ENCODE data around the gene PTGIR.

Gene PTGIR

DNA sequence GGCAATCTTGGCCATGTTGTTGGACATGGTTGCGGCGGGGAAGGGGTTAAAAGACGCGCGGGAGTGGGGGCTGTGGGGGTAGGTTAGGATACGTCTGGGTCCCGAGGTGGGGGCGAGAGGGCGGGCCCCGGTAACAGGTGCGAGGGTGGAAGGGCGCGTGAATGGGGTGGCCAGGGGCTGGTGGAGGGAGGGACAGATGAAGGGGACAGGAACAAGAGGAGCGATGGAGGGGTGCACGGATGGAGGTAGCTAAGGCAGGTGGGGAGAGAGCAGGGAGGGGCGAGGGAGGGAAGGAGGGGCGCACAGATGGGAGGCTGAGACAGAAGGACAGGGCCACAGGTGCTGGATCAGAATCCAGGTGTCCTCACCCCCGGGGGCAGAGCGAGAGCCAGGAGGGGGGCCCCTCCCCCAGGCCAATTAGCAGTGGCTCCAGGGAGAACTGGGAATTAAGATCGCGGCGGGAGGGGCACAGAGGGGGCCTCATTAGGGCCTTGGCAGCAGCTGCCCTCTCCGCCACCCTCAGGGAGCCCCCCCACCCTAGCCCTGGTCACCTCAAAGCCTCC lies 9.8 kb upstream of the PTGIR start:
- DNase-seq: no peak
- in situ Hi-C loops (cut with HindIII; ENCODE audit: low pct_ligation_motif_present, low sequenced_read_pairs): no loop called here
- peaks cover 7% of the 10 kb centered on the region for H3K27me3 ChIP-seq (replicated peaks)
- no peaks in the 10 kb centered on the region for H3K36me3 ChIP-seq (replicated peaks)
- H3K27ac ChIP-seq: no peak overlapping the region
- peak overlapping the region; percentile 20 for H3K4me3 ChIP-seq (ENCODE audit: low read depth, low read length)
- TF ChIP-seq CTCF (IDR thresholded peaks at IDR 0.05; ENCODE audit: low read depth, low read length, missing control alignments): no peak

DNA sequence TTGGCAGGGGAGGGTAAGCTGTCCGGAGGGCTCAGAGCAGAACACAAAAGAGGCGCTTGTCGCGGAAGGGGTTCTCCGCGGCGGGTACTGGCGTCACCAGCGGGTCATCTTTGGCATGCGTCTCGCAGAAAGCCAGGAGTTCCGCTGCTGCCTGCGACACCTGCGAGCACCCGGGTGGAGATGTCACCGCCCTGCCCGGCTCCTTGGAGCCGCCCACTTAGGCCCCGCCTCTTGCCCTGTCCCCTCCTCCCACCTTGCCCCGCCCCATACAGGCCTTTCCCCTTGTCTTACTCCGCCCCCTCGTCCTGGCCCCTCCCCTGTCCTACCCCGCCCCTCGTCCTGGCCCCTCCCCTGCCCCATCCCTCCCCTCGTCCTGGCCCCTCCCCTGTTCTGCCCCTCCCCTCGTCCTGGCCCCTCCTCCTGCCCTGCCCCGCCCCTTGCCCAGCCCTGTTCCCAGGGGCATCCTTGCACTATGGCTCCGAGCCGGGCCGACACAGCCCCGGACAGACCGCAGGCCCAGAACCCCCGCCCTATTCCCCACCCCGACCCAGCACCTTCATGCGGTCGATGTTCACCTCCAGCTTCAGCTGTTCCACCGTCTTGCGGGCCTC lies 9.3 kb upstream of the PTGIR start:
- no peak for TF ChIP-seq CTCF (IDR thresholded peaks at IDR 0.05; ENCODE audit: low read depth, low read length, missing control alignments)
- Histone ChIP-seq H3K4me3 (ENCODE audit: low read depth, low read length) (peak overlapping the region; percentile 43), H3K27ac (no peak overlapping the region), H3K27me3 (replicated peaks) (peaks cover 7% of the 10 kb centered on the region), H3K36me3 (replicated peaks) (no peaks in the 10 kb centered on the region)
- in situ Hi-C loops (cut with HindIII; ENCODE audit: low pct_ligation_motif_present, low sequenced_read_pairs): no loop called here
- DNase-seq: peak; percentile 63

DNA sequence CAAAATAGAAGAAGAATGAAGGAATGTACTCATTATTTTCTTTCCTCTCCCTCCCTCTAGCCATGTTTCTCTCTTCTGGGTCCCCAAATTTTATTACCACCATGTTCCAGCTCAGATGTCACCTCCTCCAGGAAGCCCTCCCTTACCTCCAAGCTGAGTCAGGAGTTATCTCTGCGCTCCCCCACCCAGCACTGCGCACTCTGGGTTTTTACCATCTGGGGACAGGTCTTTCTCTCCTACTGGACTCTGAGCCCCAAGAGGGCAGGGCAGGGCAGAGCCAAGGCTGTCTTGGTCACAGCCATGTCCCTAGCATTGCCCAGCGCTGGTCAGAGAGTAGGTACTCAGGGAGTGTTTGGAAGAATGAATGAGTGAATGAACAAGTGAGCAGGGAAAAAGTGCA lies 8.2 kb upstream of the PTGIR start:
- no peak overlapping the region for H3K27ac ChIP-seq
- TF ChIP-seq CTCF (IDR thresholded peaks at IDR 0.05; ENCODE audit: low read depth, low read length, missing control alignments): no peak
- DNase-seq: no peak
- H3K27me3 ChIP-seq (replicated peaks): peaks cover 7% of the 10 kb centered on the region
- H3K4me3 ChIP-seq (ENCODE audit: low read depth, low read length): no peak overlapping the region
- H3K36me3 ChIP-seq (replicated peaks): no peaks in the 10 kb centered on the region
- in situ Hi-C loops (cut with HindIII; ENCODE audit: low pct_ligation_motif_present, low sequenced_read_pairs): no loop called here

- no peak overlapping the region for H3K27ac ChIP-seq
- TF ChIP-seq CTCF (IDR thresholded peaks at IDR 0.05; ENCODE audit: low read depth, low read length, missing control alignments): no peak
- no peaks in the 10 kb centered on the region for H3K36me3 ChIP-seq (replicated peaks)
- DNase-seq: no peak
- peaks cover 7% of the 10 kb centered on the region for H3K27me3 ChIP-seq (replicated peaks)
- no peak overlapping the region for H3K4me3 ChIP-seq (ENCODE audit: low read depth, low read length)
- in situ Hi-C loops (cut with HindIII; ENCODE audit: low pct_ligation_motif_present, low sequenced_read_pairs): no loop called here
Measured at GRCh38 chr19:46631481-46631880, 6.6 kb upstream of the PTGIR start.

DNA sequence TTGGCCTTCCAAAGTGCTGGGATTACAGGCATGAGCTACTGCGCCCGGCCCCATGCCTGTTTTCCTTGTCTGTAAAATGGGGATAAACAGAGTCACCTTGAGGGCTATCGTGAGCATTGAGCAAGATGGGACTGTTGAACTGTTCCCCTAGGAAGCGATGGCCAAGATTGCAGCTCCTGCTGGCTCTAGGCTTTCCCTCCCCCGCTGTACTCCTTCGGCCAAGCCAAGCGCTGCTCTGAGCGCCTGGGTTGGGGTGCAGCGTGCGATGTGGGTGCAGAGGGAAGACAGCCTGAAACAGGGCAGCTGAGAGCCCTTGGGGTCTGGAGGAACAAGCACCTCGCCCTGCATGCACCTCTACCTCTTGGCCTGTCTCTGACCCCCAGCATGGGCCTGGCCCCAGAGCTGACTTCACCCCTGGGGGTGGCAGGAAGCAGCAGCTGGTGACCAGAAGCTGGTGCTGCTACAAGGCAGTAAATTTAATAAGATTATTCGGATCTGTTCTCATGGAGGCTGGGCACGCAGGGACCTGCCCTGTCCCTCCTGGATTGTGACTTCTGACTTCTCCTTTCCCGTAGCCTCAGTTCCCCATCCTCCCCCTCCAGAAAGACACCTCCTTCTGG lies 5.8 kb upstream of the PTGIR start:
- H3K27ac ChIP-seq: no peak overlapping the region
- TF ChIP-seq CTCF (IDR thresholded peaks at IDR 0.05; ENCODE audit: low read depth, low read length, missing control alignments): no peak
- no peak for DNase-seq
- in situ Hi-C loops (cut with HindIII; ENCODE audit: low pct_ligation_motif_present, low sequenced_read_pairs): no loop called here
- no peak overlapping the region for H3K4me3 ChIP-seq (ENCODE audit: low read depth, low read length)
- no peaks in the 10 kb centered on the region for H3K36me3 ChIP-seq (replicated peaks)
- H3K27me3 ChIP-seq (replicated peaks): peaks cover 5% of the 10 kb centered on the region
